Sigmoid colon (tissue), 4 donors: ENCODE measurements around the gene ABLIM2.

Experiments
- EP300 ChIP-seq, 4 donors: sonication (generic); formaldehyde crosslinking; IDR thresholded peaks; one replicate each; pipeline ENCODE4 v1.6.1; 2017; ENCODE audit warnings: antibody characterized with exemption in 4 of 4
- TF ChIP-seq, protein P1 (sequence below), 4 experiments: fragments of 450-650 bp in 3 of 4; fragments of 200-600 bp in 1 of 4; IDR thresholded peaks; one replicate each; pipeline ENCODE4 v1.5.1; 2016 to 2019; ENCODE audit warnings: antibody characterized with exemption in 4 of 4, mild to moderate bottlenecking in 3 of 4, moderate library complexity in 2 of 4

DNA sequence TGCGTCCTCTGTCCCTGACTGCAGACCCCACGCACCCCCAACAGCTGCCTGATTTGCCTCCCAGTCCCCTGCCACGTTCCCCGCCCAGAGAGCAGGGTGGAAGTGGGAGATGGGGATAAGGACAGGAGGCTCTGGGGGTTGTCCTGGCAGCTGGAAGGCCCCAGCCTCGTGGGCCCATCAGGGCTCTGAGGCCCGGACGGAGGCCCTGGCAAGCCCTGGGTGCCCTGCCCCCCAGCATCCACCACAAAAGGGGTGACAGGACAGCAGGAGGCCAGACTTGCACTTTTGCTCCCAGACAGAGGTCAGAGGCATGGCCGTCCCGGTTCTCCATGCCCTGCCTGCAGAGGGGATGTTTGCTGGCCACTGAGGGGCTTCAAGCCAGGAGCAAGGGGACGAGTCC, 45.2 kb upstream of the ABLIM2 start:
- TF ChIP-seq, protein P1, sequence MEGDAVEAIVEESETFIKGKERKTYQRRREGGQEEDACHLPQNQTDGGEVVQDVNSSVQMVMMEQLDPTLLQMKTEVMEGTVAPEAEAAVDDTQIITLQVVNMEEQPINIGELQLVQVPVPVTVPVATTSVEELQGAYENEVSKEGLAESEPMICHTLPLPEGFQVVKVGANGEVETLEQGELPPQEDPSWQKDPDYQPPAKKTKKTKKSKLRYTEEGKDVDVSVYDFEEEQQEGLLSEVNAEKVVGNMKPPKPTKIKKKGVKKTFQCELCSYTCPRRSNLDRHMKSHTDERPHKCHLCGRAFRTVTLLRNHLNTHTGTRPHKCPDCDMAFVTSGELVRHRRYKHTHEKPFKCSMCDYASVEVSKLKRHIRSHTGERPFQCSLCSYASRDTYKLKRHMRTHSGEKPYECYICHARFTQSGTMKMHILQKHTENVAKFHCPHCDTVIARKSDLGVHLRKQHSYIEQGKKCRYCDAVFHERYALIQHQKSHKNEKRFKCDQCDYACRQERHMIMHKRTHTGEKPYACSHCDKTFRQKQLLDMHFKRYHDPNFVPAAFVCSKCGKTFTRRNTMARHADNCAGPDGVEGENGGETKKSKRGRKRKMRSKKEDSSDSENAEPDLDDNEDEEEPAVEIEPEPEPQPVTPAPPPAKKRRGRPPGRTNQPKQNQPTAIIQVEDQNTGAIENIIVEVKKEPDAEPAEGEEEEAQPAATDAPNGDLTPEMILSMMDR (IDR thresholded peaks at IDR 0.05): no peak
- no peak for TF ChIP-seq EP300 (IDR thresholded peaks at IDR 0.05)
